Measurements from ENCODE around the gene SIGLEC6. TPM values are rescaled to one million over a fixed set of nuclear protein-coding genes. Genes with fewer than 3 reads are reported as not detected.

The SIGLEC6 gene
- total RNA-seq, 6 donors from 2014 or later = 7.2 to 7.9 (median 7.8) TPM; not detected in 3

DNA sequence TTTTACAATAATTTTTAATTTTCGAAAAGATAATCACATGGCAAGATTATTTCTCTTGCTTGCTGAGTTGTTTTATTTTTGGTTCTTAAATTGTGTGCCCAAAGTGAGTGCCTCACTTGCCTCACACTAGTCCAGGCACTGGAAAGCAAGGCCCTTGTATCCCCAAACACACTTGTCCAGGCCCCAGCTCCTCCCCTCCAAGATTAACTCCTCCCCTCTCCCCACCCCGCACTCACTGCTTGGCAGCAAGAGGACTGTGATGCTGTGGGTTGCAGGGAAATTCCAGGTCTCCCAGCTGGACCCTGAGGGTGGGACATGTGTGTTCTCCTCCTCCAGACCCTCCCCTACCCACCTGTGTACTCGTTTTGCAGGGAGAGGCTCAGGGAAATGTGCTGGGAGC is 33.8 kb downstream of the SIGLEC6 start:
- Histone ChIP-seq H3K4me3 (no peak overlapping the region), H3K27ac (no peak overlapping the region), H3K4me1 (no peaks in the 10 kb centered on the region), H3K27me3 (no peaks in the 10 kb centered on the region), H3K9me3 (no peaks in the 10 kb centered on the region), H3K36me3 (no peaks in the 10 kb centered on the region)
- TF ChIP-seq EP300 (IDR thresholded peaks at IDR 0.05) (no peak), POLR2AphosphoS5 (IDR thresholded peaks at IDR 0.05) (no peak), POLR2A (IDR thresholded peaks at IDR 0.05) (no peak)
- TF ChIP-seq, protein P1, sequence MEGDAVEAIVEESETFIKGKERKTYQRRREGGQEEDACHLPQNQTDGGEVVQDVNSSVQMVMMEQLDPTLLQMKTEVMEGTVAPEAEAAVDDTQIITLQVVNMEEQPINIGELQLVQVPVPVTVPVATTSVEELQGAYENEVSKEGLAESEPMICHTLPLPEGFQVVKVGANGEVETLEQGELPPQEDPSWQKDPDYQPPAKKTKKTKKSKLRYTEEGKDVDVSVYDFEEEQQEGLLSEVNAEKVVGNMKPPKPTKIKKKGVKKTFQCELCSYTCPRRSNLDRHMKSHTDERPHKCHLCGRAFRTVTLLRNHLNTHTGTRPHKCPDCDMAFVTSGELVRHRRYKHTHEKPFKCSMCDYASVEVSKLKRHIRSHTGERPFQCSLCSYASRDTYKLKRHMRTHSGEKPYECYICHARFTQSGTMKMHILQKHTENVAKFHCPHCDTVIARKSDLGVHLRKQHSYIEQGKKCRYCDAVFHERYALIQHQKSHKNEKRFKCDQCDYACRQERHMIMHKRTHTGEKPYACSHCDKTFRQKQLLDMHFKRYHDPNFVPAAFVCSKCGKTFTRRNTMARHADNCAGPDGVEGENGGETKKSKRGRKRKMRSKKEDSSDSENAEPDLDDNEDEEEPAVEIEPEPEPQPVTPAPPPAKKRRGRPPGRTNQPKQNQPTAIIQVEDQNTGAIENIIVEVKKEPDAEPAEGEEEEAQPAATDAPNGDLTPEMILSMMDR (IDR thresholded peaks at IDR 0.05) = no peak
- ATAC-seq (ENCODE audit: low FRiP score in 2 of 2) (no peak), DNase-seq (no peak)
- WGBS, 2 donors = 39 to 45% methylated on average over 3 of the region's 3 CpGs

DNA sequence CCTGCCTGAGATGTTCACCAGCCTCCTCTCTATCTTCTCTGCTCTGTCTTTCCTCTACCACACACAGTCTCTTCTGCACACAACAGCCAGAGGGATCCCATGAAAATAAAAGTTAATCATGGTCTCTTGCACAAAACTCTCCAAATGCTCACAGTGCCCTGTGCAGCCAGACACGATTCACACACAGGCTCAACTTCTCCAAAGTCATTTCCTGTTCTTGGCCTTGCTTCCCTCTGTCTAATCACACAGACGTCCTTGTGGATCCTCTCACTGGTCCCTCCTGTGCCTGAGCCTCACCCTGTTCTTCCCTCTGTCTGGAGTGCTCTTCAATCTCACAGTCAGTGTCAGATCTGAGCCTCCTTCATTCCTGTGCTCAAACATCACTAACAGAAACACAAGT is 37.7 kb downstream of the SIGLEC6 start:
- TF ChIP-seq, protein P1 (IDR thresholded peaks at IDR 0.05) = no peak
- no peak for TF ChIP-seq POLR2A (IDR thresholded peaks at IDR 0.05)
- TF ChIP-seq EP300 (IDR thresholded peaks at IDR 0.05) = no peak
- no peak for TF ChIP-seq POLR2AphosphoS5 (IDR thresholded peaks at IDR 0.05)
- peak in 1 of 2 donors; percentile 34 for DNase-seq
- H3K4me3 ChIP-seq = no peak overlapping the region
- 13 to 19% methylated on average over 2 of the region's 2 CpGs for WGBS, 2 donors
- H3K4me1 ChIP-seq = no peaks in the 10 kb centered on the region
- H3K9me3 ChIP-seq = no peaks in the 10 kb centered on the region
- H3K27me3 ChIP-seq = no peaks in the 10 kb centered on the region
- no peaks in the 10 kb centered on the region for H3K36me3 ChIP-seq
- H3K27ac ChIP-seq = no peak overlapping the region
- ATAC-seq (ENCODE audit: low FRiP score in 2 of 2) = peak in 1 of 2 donors; percentile 39

DNA sequence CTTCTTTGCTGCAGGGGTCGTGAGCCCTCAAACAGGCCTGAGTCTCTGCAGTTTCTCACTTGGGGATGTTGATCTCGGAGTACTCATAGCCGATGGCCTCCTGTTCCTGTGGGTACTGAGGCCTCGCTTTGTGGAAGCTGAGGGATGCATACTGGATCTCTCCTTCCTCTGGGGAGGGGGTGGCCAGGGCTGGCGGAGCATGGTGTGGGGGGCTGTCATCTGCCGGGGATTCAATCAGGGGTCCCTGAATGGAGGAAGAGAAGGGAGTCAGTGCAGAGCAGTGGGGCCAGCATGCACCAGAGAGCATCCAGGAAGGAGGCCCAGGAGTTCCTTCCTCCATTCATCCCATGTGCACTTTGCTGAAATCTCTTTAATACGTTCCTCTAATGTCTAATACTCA is 39.9 kb downstream of the SIGLEC6 start:
- Histone ChIP-seq H3K27me3 (no peaks in the 10 kb centered on the region), H3K9me3 (no peaks in the 10 kb centered on the region), H3K4me1 (no peaks in the 10 kb centered on the region), H3K36me3 (no peaks in the 10 kb centered on the region), H3K4me3 (no peak overlapping the region), H3K27ac (no peak overlapping the region)
- DNase-seq = no peak
- 54 to 80% methylated on average over 2 to 7 of the region's 7 CpGs for WGBS, 2 donors
- no peak for ATAC-seq (ENCODE audit: low FRiP score in 2 of 2)
- TF ChIP-seq, protein P1 (IDR thresholded peaks at IDR 0.05) = no peak
- no peak for TF ChIP-seq POLR2AphosphoS5 (IDR thresholded peaks at IDR 0.05)
- no peak for TF ChIP-seq EP300 (IDR thresholded peaks at IDR 0.05)
- TF ChIP-seq POLR2A (IDR thresholded peaks at IDR 0.05) = no peak

DNA sequence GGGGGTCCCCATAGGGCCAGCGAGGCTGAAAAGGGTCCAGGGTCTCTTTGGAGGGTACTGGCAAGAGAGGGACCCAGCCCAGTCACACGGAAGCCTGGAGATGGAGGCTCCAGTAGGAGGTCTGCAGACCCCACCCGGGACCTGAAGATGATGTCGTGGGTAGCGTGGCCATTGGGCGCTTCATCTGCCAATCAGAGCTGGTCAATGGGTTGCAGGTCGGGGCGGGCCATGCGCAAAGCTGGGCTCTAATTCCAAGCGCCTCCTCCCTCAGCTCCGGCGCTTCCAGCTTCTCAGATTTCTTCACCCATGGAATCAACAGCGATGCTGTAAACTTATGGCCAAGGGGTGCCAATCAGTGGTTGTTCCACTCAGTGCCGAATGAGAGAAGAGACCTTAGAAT is 40.8 kb downstream of the SIGLEC6 start:
- Histone ChIP-seq H3K27me3 (no peaks in the 10 kb centered on the region), H3K9me3 (no peaks in the 10 kb centered on the region), H3K4me1 (no peaks in the 10 kb centered on the region), H3K36me3 (no peaks in the 10 kb centered on the region), H3K27ac (no peak overlapping the region), H3K4me3 (no peak overlapping the region)
- TF ChIP-seq EP300 (IDR thresholded peaks at IDR 0.05) = no peak
- no peak for TF ChIP-seq POLR2AphosphoS5 (IDR thresholded peaks at IDR 0.05)
- no peak for TF ChIP-seq POLR2A (IDR thresholded peaks at IDR 0.05)
- TF ChIP-seq, protein P1 (IDR thresholded peaks at IDR 0.05) = no peak
- DNase-seq (no peak), ATAC-seq (ENCODE audit: low FRiP score in 2 of 2) (no peak)
- 38 to 59% methylated on average over 14 of the region's 14 CpGs for WGBS, 2 donors

DNA sequence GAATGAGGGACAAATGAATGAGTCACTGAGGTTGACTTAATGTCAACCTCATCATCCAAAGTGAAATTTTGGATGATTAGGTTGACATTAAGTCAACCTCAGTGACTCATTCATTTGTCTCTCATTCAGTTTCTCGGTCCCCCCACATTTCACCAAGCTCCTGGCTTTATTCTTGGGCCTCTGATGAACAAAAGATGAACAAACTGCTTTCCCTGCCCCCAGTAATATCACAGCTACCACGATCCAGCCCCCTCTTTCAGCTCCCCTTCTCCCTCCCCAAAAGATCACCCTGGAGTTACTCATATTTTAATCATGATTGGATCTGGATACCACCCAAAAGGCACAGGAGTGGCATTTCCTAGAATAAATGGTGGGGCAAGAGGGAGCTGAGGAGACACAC is 42.4 kb downstream of the SIGLEC6 start:
- H3K27me3 ChIP-seq = no peaks in the 10 kb centered on the region

More for the DNA sequence above, 42.4 kb downstream of the SIGLEC6 start:
- H3K4me1 ChIP-seq = no peaks in the 10 kb centered on the region
- H3K36me3 ChIP-seq = no peaks in the 10 kb centered on the region
- DNase-seq (no peak), ATAC-seq (ENCODE audit: low FRiP score in 2 of 2) (no peak)
- H3K4me3 ChIP-seq = no peak overlapping the region
- WGBS, 2 donors = 60 to 61% methylated on average over 2 of the region's 2 CpGs
- H3K9me3 ChIP-seq = no peaks in the 10 kb centered on the region
- TF ChIP-seq, protein P1 (IDR thresholded peaks at IDR 0.05) = no peak
- TF ChIP-seq POLR2A (IDR thresholded peaks at IDR 0.05) (no peak), POLR2AphosphoS5 (IDR thresholded peaks at IDR 0.05) (no peak), EP300 (IDR thresholded peaks at IDR 0.05) (no peak)
- H3K27ac ChIP-seq = no peak overlapping the region

Measured in upper lobe of left lung (tissue), 6 donors.